T-helper 22 cell (primary cell): Measurements from ENCODE around the gene SBF1.

ENCODE experiments used
- DNase-seq: peaks from one replicate; pipeline ENCODE4 v3.0.0-alpha.2; 2020; ENCODE audit warnings: low read depth

SBF1 gene

GRCh38 chr22:50467773-50468440, 6.9 kb downstream of the SBF1 start:
- DNase-seq = no peak

- DNase-seq = no peak
Observed at GRCh38 chr22:50467341-50467740, 7.5 kb downstream of the SBF1 start.

DNA sequence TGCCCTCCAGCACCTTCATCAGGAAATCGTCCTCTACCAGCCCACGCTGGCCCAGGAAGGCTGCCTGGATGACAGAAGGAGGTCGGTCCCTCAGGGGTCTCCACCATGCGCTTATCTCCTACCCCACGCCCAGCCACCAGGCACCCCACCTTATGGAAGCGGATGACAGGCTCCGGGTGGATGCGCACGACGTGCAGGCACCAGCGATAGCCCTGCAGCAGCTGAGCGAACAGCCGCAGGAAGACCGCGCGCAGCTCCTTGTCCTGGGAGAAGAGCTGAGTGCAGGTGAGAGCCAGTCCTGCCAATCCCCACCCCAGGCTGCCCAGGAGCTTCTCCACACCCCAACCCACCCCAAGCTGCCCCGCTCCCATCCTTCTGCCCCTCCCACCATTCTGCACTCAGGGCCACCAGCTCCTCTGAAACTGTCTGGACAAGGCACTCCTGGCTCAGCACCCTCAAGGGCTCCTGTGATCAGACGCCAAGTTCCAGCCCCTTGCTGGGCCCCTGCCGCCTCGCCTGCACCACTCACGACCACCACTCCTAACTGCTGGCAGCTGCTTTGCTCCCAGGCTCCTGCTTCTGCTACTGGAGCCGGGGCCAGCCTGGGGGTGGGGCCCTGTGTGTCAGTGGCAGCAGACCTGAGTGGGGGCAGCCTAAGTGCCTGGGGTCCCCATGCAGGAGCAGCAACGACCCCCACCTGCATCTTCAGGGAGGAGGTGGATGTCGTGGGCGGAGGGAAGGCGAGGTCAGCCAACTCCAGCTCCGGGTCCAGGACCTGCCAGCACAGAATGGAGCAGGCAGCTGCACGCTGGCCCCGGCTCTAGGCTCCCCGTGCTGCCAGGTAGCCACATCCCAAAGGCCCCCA, 9.5 kb downstream of the SBF1 start:
- DNase-seq = no peak

GRCh38 chr22:50464451-50464850, 10.4 kb downstream of the SBF1 start:
- DNase-seq = no peak

DNA sequence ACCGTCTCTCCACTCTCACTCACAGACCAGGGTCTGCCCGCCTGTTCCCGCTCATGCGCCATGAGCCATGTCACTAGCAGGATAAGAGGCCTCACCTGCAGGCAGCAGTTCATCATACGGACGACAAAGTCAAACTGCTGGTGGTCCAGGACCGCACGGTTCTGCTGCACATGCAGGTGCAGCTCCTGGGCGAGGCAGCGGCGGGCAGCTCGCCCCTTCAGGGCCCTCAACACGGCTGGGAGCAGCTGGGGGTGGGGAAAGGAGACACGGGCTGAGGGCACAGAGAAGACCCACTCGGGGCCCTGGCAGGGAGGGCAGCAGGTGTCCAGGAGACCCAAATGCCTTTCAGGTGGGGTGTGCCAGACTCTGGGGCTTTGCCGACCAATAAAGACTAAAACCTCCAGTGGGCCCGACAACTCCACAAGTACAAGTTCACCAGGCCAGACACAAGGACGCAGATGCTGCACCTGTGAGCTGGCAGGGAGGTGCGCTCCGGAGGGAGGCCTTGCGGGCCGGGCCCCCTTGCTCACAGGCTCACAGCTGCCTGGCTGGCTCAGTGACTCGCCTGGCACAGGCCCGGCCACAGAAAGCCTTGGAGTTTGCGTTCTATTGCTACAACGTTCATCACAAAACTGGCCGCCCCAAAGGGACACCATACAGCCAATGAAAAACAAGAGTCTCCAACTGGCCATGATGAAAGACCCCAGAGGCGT, 11.5 kb downstream of the SBF1 start:
- no peak for DNase-seq

- no peak for DNase-seq
Observed at GRCh38 chr22:50461979-50462540, 12.8 kb downstream of the SBF1 start.

- DNase-seq = no peak
Observed at GRCh38 chr22:50461536-50461935, 13.3 kb downstream of the SBF1 start.

GRCh38 chr22:50460938-50461337, 13.9 kb downstream of the SBF1 start:
- no peak for DNase-seq

DNA sequence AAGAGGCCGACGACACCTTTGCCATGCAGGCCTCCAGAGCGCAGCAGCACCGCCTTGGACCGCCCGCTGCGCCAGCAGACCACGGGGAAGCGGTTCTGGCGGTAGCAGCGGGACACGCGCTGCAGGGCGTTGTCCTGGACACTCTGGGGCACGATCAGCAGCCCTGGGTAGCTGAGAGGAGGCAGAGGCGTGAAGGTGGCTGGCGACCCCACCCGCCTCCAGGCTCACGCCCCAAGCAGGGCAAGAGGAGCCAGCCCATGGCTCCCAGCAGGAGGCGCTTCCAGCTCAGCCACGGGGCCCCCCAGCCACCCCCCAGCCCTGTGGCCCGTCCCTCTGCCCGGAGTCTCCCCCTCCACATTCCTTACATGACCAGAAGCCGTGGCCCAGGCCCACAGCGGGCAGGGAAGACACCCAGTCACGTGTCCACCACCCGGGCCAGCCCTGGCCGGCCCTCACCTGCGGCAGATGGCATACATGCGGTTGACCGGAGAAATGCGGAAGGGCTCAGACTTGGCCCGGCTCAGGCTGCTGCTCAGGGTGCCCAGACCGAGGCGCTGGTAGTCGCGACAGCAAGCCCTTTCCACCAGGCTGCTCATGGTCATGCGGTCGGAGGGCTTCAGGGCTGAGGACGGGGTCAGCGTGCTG, 15.2 kb downstream of the SBF1 start:
- no peak for DNase-seq

DNA sequence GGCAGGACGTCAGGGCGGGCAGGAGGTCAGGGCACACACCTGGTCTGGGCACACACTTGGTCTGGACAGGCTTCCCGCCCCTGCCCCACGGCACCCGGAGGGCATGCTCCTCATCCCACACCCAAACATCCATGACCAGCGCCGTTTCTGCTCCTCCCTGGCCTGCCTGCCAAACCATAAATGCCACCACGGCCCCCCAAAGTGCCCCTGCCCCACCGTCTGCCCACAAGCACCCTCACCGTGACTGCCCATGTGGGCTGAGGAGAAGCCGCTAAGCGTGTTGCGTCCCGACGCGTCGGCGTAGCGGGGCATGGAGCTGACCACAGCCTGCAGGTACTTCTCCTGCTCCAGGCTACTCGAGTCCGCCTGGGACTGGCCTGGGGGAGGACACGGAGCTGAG, 15.8 kb downstream of the SBF1 start:
- no peak for DNase-seq

- no peak for DNase-seq
Observed at GRCh38 chr22:50456466-50457234, 18.2 kb downstream of the SBF1 start.

DNA sequence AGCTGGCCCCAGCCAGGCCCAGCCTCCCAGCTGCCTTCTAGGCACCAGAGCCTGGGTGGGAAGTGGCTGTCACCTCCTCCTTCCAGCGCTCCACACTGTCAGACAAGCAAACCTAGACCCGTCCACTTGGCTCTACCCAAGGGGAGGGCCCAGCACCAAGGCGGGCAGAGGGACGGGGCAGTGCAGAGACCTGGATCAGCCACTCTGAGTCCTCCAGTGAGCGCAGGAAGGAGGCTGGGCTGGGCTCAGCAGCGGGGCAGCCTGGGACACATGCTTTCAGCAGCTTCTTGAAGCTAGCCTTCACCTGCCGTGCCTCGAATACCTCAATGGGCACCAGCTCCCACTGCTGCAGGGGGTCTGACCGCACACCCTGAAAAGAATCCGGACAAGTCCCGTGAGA, 18.8 kb downstream of the SBF1 start:
- DNase-seq = no peak

- DNase-seq = no peak
Observed at GRCh38 chr22:50455201-50455600, 19.6 kb downstream of the SBF1 start.

GRCh38 chr22:50454556-50455075, 20.2 kb downstream of the SBF1 start:
- no peak for DNase-seq

DNA sequence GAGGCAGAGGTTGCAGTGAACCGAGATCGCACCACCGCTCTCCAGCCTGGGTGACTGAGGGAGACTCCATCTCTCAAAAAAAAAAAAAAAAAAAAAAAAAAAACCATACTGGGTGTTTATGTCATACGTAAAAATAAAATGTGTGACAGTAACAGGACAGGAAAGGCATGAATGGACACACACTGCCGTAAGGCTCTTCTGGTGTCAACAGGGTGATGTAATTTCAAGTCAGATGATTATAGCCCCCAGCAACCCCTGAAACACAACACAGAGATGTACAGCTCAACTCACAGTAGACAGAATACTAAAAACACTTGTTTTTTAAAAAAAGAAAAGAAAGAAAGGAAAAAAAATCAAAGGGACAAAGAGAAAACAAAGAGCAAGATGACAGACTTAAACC, 22.2 kb downstream of the SBF1 start:
- no peak for DNase-seq

GRCh38 chr22:50447576-50448551, 27.0 kb downstream of the SBF1 start:
- DNase-seq = no peak

DNA sequence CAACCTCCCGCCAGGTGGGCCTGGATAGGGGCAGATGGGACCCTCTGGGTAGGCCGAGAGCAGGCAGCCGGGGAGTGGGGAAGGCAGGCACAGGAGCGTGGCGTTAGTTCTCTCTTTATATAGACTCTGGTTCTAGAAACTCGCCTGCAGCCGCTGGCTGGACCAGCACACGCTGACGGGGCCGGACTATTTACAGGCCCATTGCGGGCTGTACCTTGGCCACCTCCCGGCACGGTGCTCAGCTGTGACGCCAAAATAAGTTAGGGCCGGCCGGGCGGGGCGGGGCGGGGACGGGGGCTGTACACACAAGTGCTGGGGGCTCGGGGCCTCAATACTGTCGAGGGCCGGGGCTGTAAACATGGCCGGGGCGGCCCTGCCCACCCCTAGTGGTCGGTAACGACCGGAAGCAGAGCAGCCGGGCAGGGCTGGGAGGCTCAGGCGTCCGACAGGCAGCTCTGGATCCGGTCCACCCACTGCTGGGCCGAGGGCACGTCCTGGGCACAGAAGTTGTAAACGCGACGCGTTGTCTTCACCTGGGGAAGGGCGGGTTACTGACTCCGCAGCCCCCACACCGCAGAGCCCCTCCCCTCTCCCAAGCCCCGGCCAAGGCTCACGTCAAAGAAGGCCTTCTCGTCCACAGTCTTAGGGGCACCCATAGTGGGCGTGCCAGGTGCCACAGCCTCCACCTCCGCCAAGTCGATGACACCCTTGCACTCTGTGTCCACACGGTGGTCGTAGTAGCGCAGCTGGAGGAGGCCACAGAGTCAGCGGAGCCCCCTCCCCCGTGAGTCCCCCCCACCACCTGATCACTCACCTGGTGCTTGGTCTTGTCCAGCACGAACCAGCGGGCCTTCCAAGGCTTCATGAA, 27.9 kb downstream of the SBF1 start:
- DNase-seq = no peak

GRCh38 chr22:50445880-50446707, 28.7 kb downstream of the SBF1 start:
- DNase-seq = no peak
